ENCODE data around the gene MEAK7.

The MEAK7 gene

GRCh38 chr16:84509032-84509950 lies 4.8 kb upstream of the MEAK7 start:
- DNase-seq: no peak

GRCh38 chr16:84508502-84508901 lies 4.0 kb upstream of the MEAK7 start:
- DNase-seq: no peak

DNA sequence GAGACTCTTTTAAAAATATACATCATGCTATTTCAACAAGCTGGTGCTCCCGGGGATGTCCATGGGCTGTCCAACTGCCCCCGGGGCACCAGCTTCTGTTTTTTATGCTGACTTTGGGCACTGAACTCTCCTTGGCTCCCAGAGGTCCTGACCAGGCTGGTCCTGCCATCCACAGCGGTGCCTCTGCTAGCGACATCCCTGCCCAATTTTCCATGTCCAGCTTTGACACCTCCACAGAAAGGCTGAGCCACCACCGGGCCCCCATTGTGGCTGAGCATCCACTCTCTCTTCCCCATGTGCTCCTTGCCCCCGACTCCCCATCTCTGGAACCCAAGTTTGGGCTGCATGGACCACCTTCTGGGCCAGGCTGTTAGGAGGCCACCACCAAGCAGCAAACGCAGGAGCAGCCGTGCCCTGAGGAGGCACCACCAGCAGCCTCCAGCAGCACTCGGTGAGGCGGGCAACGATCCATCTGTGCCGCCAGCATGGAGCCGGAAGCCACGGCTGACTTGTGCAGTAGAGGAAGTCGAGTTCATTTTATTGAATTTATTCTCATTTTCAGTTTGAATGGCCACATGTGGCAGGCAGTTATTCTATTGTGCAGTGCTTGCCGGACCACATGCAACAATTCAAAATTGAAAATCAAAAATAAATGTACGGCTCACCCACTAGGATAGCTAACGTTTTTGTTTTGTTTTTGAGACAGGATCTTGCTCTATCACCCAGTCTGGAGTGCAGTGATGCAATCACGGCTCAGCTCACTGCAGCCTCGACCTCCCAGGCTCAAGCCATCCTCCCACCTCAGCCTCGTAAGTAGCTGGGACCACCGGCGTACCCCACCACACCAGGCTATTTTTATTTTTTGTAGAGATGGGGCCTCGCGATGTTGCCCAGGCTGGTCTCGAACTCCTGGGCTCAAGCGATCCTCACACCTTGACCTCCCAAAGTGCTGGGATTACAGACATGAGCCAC lies 2.8 kb upstream of the MEAK7 start:
- DNase-seq: no peak

DNA sequence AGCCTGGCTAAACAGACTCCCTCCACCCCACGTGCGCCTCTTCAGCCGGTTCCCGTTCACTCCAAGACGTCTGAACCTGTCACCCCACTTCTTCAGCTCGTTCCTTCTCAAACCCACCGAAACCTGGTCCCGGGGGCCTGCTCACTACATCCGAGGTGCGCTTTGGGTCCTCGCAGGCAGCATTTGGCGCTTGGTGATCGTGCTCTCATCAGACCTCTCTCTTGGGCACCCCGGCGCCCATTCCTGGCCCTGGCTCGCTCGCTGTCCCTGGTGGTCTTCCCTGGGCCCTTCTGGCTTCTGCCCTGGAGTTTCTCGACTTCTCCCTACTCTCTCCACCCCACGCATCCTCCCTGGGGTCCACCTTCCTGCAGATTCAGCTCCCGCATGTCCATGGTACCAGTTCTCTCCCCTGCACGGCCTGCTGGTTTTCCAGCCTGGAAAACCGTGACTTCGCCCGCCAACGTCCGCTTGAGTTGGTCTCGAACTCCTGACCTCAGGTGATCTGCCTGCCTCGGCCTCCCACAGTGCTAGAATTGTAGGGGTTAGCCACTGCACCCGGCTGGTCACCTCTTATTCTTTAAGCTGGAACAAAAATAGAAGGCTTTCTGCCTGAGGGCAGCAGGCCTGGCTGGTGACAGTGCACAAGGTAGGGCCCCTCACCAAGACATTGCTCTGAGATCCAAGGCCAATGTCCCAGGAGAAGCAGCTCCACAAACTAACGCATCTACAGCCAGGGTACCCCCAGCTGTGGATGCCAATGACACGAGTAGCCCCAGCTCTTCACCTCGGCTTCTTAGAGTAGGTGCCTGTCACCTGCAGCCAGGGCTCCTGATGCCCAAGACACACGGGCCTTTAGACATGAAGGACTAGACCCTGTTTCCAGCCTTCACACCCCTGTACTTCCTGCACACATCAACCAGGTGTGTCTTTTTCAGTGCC lies 1.1 kb upstream of the MEAK7 start:
- no peak for DNase-seq

DNA sequence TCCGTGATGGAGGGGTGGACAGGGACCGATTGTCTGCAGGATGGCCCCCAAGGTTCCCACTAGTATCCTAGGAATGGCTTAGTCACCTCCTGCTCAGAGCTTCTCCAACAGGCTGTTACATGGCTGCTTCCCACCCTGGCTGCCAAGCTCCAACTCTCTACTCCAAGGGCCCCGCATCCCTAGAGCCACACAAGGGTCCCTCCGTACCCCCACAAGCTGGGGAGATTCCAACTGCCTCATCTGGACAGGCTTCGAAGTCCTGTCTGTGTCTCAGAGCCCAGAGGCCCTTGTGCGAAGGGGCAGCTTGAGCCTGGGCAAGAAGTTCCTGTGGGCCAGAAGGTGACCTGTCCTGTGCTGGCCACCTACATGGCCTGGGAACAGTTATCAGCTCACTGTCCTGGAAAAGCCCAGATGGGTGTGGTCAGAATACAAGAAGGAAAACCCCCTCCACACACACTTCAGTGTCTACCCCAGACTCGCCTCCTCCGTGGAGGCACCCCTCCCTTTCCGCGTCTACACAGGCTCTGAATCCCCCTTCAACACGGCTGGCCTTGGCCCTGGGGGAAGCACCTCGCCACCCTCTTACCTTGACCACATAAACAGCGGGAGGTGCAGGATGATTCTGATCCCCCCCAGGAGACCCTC lies 586 bp downstream of the MEAK7 start:
- DNase-seq: no peak

DNA sequence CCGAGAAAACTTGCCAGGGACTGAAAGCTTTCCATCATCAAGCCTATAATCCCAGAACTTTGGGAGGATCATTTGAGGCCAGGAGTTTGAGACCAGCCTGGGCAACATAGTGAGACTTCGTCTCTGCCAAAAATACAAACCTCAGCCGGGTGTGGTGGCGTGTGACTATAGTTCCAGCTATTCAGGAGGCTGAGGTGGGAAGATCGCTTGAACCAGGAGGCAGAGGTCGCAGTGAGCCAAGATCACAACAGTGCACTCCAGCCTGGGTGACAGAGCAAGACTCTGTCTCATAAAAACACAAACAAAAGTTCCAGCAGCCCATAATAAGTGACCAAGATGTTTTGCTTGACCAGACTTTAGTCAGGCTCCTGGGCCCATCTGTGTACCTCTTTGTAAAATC lies 1.9 kb downstream of the MEAK7 start:
- no peak for DNase-seq

- no peak for DNase-seq
Observed at GRCh38 chr16:84502075-84502474, 2.4 kb downstream of the MEAK7 start.

DNA sequence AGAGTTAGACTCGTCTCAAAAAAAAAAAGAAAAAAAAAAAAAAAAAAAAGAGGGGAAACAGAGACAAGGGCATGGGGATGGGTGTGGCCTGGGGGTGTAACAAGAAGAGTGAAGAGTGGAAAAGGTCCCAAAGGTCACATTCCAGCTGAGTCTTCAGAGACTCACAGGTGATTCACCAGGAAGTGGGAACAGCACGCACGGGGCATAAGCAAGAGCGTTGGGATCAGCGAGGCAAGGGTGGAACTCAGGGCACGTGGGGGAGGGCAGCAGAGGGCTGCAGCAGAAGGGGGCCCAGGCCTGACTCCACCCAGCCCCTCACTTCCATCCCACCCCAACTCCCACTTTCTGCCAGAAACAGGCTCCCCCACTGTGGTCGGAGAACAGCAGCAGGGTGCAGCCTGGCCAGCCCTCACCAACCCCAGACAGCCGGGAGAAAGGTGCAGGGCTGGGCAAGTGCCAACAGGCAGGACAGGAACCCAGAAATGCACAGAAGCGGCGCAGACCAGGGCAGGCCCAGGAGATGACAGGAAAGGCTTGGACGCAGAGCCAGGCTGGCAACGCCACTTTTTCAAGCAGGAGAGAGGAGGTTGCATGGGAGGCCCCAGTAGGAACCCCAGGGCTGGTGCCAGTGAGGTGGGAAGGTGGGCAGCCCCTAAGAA lies 3.3 kb downstream of the MEAK7 start:
- no peak for DNase-seq

- DNase-seq: no peak
Observed at GRCh38 chr16:84500531-84500930, 3.9 kb downstream of the MEAK7 start.

DNA sequence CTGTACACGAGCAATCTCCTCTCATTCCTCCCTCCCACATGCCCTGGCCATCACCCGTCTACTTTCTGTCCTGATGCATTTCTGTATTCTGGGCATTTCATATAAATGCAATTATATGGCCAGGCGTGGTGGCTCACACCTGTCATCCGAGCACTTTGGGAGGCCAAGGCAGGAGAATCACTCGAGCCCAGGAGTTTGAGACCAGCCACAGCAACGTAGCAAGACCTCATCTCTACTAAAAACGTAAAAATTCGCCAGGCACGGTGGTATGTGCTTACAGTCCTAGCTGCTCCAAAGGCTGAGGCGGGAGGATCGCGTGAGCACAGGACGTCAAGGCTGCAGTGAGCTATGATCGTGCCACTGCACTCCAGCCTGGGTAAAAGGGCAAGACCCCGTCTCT lies 4.8 kb downstream of the MEAK7 start:
- DNase-seq: no peak

- no peak for DNase-seq
Observed at GRCh38 chr16:84498859-84499620, 5.4 kb downstream of the MEAK7 start.

GRCh38 chr16:84498223-84498610 lies 6.2 kb downstream of the MEAK7 start:
- DNase-seq: no peak

- DNase-seq: peak; percentile 59
Observed at GRCh38 chr16:84497418-84498222, 6.8 kb downstream of the MEAK7 start.

DNA sequence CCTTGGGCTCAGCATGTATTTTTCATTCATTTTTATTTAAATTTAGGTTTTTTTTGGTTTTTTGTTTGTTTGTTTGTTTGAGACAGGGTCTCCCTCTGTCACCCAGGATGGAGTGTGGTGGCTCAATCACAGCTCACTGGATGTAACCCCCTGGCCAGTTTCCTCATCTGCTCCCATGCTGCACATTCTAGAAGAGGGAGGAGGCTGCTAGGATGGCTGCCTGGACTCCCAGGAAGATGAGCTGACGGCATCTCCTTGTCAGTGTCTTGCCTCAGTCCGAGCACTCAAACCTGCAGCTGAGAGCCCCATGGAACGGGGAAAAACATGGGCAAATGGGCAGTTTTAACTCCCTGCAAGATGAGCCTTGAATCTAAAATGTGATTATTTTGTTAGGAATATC lies 7.5 kb downstream of the MEAK7 start:
- DNase-seq: no peak

DNA sequence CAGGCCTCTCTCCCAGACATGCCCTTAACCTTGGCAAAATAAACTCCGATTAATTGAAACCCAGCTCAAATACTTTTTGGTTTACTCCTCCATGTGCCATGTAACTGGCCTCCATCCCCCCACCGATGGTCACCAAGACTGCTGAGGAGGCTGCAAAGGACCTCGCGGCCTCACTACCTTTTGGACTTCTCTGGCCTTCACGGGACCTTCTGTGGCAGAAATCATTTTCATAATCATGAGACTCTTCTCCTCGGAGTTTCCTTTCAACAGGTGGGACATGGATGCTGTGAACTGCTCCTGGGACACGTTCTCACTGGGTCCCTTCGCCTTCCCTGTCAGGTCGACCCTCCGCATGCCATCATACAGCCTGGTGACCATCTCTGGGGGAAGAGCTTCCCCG lies 9.0 kb downstream of the MEAK7 start:
- DNase-seq: no peak

DNA sequence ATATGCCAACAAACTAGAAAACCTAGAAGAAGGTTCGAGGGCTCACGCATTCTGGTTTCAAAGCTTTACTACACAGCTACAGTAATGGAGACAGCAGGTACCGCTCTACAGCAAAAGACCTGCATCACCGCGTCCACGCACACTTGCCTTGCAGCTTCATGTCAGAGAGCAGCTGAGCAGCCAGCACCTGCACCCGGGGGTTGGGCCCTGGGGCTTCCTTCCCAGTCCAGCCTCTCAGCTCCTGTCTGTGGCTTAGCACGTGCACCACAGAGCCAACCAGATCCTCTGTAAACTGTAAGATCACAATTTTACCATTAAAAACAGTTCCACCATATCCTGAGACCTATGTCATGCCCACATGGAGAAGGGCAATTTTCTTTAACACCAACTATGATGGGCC lies 15.3 kb downstream of the MEAK7 start:
- no peak for DNase-seq

GRCh38 chr16:84487358-84487757 lies 17.1 kb downstream of the MEAK7 start:
- no peak for DNase-seq

- no peak for DNase-seq
Observed at GRCh38 chr16:84486551-84487235, 17.8 kb downstream of the MEAK7 start.

- DNase-seq: no peak
Observed at GRCh38 chr16:84486126-84486525, 18.3 kb downstream of the MEAK7 start.

Measured in eye (tissue), 1 donor.